Neural progenitor cell (in vitro differentiated cells): Measurements from ENCODE around the gene DRAXIN. TPM values are rescaled to one million over a fixed set of nuclear protein-coding genes. Genes with fewer than 3 reads are reported as not detected.

Experiments
- DNase-seq: peaks from one replicate; pipeline ENCODE4 v3.0.0-alpha.2; 2016; ENCODE audit warnings: low spot score
- H2AFZ ChIP-seq: fragments of 200-600 bp; sonication (generic); replicated peaks from 2 replicates; pipeline ENCODE4 v1.6.1; 2016; ENCODE audit warnings: antibody characterized with exemption
- H3F3A ChIP-seq: fragments of 200-600 bp; sonication (generic); 2 replicates; pipeline ENCODE4 v1.6.1; 2016; ENCODE audit warnings: antibody characterized with exemption, low read depth
- H3K27ac ChIP-seq: fragments of 200-600 bp; sonication (generic); 2 replicates; pipeline ENCODE4 v1.5.1; 2016; ENCODE audit warnings: mild to moderate bottlenecking
- H3K27me3 ChIP-seq: fragments of 200-600 bp; sonication (generic); 2 replicates; pipeline ENCODE4 v1.6.1; 2016; ENCODE audit warnings: mild to moderate bottlenecking, moderate library complexity
- H3K36me3 ChIP-seq: fragments of 200-600 bp; sonication (generic); 2 replicates; pipeline ENCODE4 v1.5.1; 2016
- H3K4me1 ChIP-seq: fragments of 200-600 bp; sonication (generic); 2 replicates; pipeline ENCODE4 v1.6.1; 2016; ENCODE audit warnings: mixed run types
- H3K4me2 ChIP-seq: fragments of 200-600 bp; sonication (generic); 2 replicates; pipeline ENCODE4 v1.6.1; 2016
- H3K4me3 ChIP-seq: fragments of 200-600 bp; sonication (generic); 2 replicates; pipeline ENCODE4 v1.5.1; 2016
- H3K79me2 ChIP-seq: fragments of 200-600 bp; sonication (generic); 2 replicates; pipeline ENCODE4 v1.6.1; 2016; ENCODE audit warnings: low read depth
- H3K9ac ChIP-seq: fragments of 200-600 bp; sonication (generic); 2 replicates; pipeline ENCODE4 v1.6.1; 2016
- H3K9me3 ChIP-seq: fragments of 200-600 bp; sonication (generic); 2 replicates; pipeline ENCODE4 v1.5.1; 2016; ENCODE audit warnings: low read depth
- H4K20me1 ChIP-seq: fragments of 200-600 bp; sonication (generic); 2 replicates; pipeline ENCODE4 v1.6.1; 2016; ENCODE audit warnings: low read depth
- H3K27ac Mint-ChIP-seq: 3 replicates; pipeline ENCODE4 v1.8.0; 2021; ENCODE audit warnings: mixed read lengths
- H3K27me3 Mint-ChIP-seq: 2 replicates; pipeline ENCODE4 v1.8.0; 2022; ENCODE audit warnings: low read depth, mild to moderate bottlenecking, inconsistent platforms, moderate library complexity, mixed read lengths; ENCODE audit not compliant: insufficient read depth
- H3K36me3 Mint-ChIP-seq: 3 replicates; pipeline ENCODE4 v1.8.0; 2021; ENCODE audit warnings: mixed read lengths
- H3K4me1 Mint-ChIP-seq: 3 replicates; pipeline ENCODE4 v1.8.0; 2021; ENCODE audit warnings: mixed read lengths
- H3K4me3 Mint-ChIP-seq: 3 replicates; pipeline ENCODE4 v1.8.0; 2021; ENCODE audit warnings: mild to moderate bottlenecking, moderate library complexity, mixed read lengths
- H3K9me3 Mint-ChIP-seq: 3 replicates; pipeline ENCODE4 v1.8.0; 2020; ENCODE audit warnings: mixed read lengths
- CTCF ChIP-seq: fragments of 200-600 bp; sonication (generic); IDR thresholded peaks from 2 replicates; pipeline ENCODE4 v1.5.1; 2017; ENCODE audit warnings: antibody characterized with exemption, mild to moderate bottlenecking
- EZH2 ChIP-seq: fragments of 200-600 bp; sonication (generic); IDR thresholded peaks from 2 replicates; pipeline ENCODE4 v1.6.1; 2017; ENCODE audit warnings: antibody characterized with exemption, mild to moderate bottlenecking, moderate library complexity
- EZH2phosphoT487 ChIP-seq: fragments of 200-600 bp; sonication (generic); IDR thresholded peaks from 2 replicates; pipeline ENCODE4 v1.6.1; 2017; ENCODE audit warnings: antibody characterized with exemption
- total RNA-seq: library from RNA; depleted of rRNA; stranded (reverse); fragments of >200 nt; gene quantifications from 2 replicates; pipeline ENCODE4 v1.2.3, GENCODE V29; 2015; ENCODE audit warnings: low replicate concordance

Gene DRAXIN
- total RNA-seq, 1 donor from 2014 or later: 27.1 TPM

- no peak for TF ChIP-seq EZH2
- no peak for TF ChIP-seq EZH2phosphoT487
- peak; percentile 23 for TF ChIP-seq CTCF
- H4K20me1 ChIP-seq: peaks cover 54% of the 10 kb centered on the region
- peak; percentile 88 for DNase-seq
- H3K4me1 ChIP-seq: peaks cover 43% of the 10 kb centered on the region
- no peaks in the 10 kb centered on the region for H3K9me3 ChIP-seq
- Mint-ChIP-seq H3K27ac (peak overlapping the region; percentile 69), H3K4me1 (peaks cover 31% of the 10 kb centered on the region), H3K36me3 (no peaks in the 10 kb centered on the region), H3K4me3 (peak overlapping the region; percentile 94), H3K27me3 (peaks cover 25% of the 10 kb centered on the region), H3K9me3 (no peaks in the 10 kb centered on the region)
- H3K4me2 ChIP-seq: peak overlapping the region; percentile 93
- H3K9ac ChIP-seq: peak overlapping the region; percentile 91
- peak overlapping the region; percentile 97 for H3K4me3 ChIP-seq
- no peaks in the 10 kb centered on the region for H3K36me3 ChIP-seq
- H3K79me2 ChIP-seq: peaks cover 93% of the 10 kb centered on the region
- peaks cover 11% of the 10 kb centered on the region for H3K27me3 ChIP-seq
- H2AFZ ChIP-seq: peak overlapping the region; percentile 88
- H3K27ac ChIP-seq: peak overlapping the region; percentile 84
- H3F3A ChIP-seq: peaks cover 57% of the 10 kb centered on the region
These were observed 861 bp upstream of the DRAXIN start for GRCh38 chr1:11690397-11691301.

- H3K79me2 ChIP-seq: peaks cover 90% of the 10 kb centered on the region
- H2AFZ ChIP-seq: peak overlapping the region; percentile 88
- H3K4me3 ChIP-seq: peak overlapping the region; percentile 97
- no peak overlapping the region for H3K27ac ChIP-seq
- TF ChIP-seq EZH2: peak; percentile 37
- no peak for TF ChIP-seq EZH2phosphoT487
- Mint-ChIP-seq H3K27ac (peak overlapping the region; percentile 69), H3K9me3 (no peaks in the 10 kb centered on the region), H3K27me3 (peaks cover 21% of the 10 kb centered on the region), H3K4me1 (peaks cover 36% of the 10 kb centered on the region), H3K4me3 (peak overlapping the region; percentile 89), H3K36me3 (no peaks in the 10 kb centered on the region)
- H4K20me1 ChIP-seq: peaks cover 57% of the 10 kb centered on the region
- peak; percentile 55 for DNase-seq
- H3K9ac ChIP-seq: no peak overlapping the region
- no peaks in the 10 kb centered on the region for H3K36me3 ChIP-seq
- H3K4me2 ChIP-seq: peak overlapping the region; percentile 93
- H3K9me3 ChIP-seq: no peaks in the 10 kb centered on the region
- peaks cover 11% of the 10 kb centered on the region for H3K27me3 ChIP-seq
- peaks cover 48% of the 10 kb centered on the region for H3K4me1 ChIP-seq
- peaks cover 70% of the 10 kb centered on the region for H3F3A ChIP-seq
These were observed 610 bp downstream of the DRAXIN start for GRCh38 chr1:11691928-11692711.

- peaks cover 36% of the 10 kb centered on the region for H3K4me1 Mint-ChIP-seq
- H3K36me3 Mint-ChIP-seq: no peaks in the 10 kb centered on the region
- no peak overlapping the region for H2AFZ ChIP-seq
- H3K27ac ChIP-seq: no peak overlapping the region
- peak overlapping the region; percentile 85 for H3K4me3 Mint-ChIP-seq
- peaks cover 11% of the 10 kb centered on the region for H3K27me3 ChIP-seq
- H4K20me1 ChIP-seq: peaks cover 56% of the 10 kb centered on the region
- H3K4me1 ChIP-seq: peaks cover 48% of the 10 kb centered on the region
- H3F3A ChIP-seq: peaks cover 77% of the 10 kb centered on the region
- H3K4me3 ChIP-seq: peak overlapping the region; percentile 97
- TF ChIP-seq EZH2phosphoT487: no peak
- TF ChIP-seq EZH2: no peak
- no peak for TF ChIP-seq CTCF
- H3K9ac ChIP-seq: no peak overlapping the region
- no peaks in the 10 kb centered on the region for H3K36me3 ChIP-seq
- no peaks in the 10 kb centered on the region for H3K9me3 ChIP-seq
- H3K79me2 ChIP-seq: peaks cover 89% of the 10 kb centered on the region
- peak overlapping the region; percentile 93 for H3K4me2 ChIP-seq
- peaks cover 18% of the 10 kb centered on the region for H3K27me3 Mint-ChIP-seq
- no peak overlapping the region for H3K27ac Mint-ChIP-seq
- peak; percentile 13 for DNase-seq
- no peaks in the 10 kb centered on the region for H3K9me3 Mint-ChIP-seq
These were observed 1.6 kb downstream of the DRAXIN start for GRCh38 chr1:11693024-11693590.
